C4-2B (cell line): ENCODE results near the gene MESD.

Experiments
- CTCF ChIP-seq: fragments of 450-650 bp; conservative IDR thresholded peaks from 2 replicates; pipeline ENCODE4 v1.5.1; 2017; ENCODE audit warnings: mild to moderate bottlenecking
- ZFX ChIP-seq: fragments of 450-650 bp; IDR thresholded peaks from 2 replicates; pipeline ENCODE4 v1.6.1; 2017

GRCh38 chr15:81032355-81032754, 42.7 kb upstream of the MESD start:
- TF ChIP-seq CTCF (no peak), ZFX (no peak)
